CD4-positive, CD25-positive, alpha-beta regulatory T cell (primary cell): ENCODE results near the gene TTLL3. TPM values are rescaled to one million over a fixed set of nuclear protein-coding genes. Genes with fewer than 3 reads are reported as not detected.

Source experiments
- ATAC-seq, 2 donors: fragments of 150-1000 bp; cut with Tn5 transposase; one replicate each; pipeline ENCODE4 v1.10.0; 2021; ENCODE audit warnings: low read depth in 2 of 2, moderate number of reproducible peaks in 2 of 2, moderate library complexity in 1 of 2
- DNase-seq, 3 donors: peaks; one replicate each; pipeline versions ENCODE4 v3.0.0 to v3.0.0-alpha.2; 2012 to 2022; ENCODE audit warnings: mixed read lengths in 1 of 3
- H3K27ac ChIP-seq: one replicate; pipeline ENCODE4 v1.7.0; 2013; ENCODE audit warnings: mild to moderate bottlenecking, low read length; ENCODE audit not compliant: insufficient read depth, poor library complexity, severe bottlenecking
- H3K27me3 ChIP-seq: one replicate; pipeline ENCODE4 v1.7.0; 2013; ENCODE audit warnings: low read length; ENCODE audit not compliant: control insufficient read depth, insufficient read depth
- H3K36me3 ChIP-seq: one replicate; pipeline ENCODE4 v1.7.0; 2013; ENCODE audit warnings: mild to moderate bottlenecking, low read length, moderate library complexity; ENCODE audit not compliant: control insufficient read depth, insufficient read depth
- H3K4me1 ChIP-seq: 2 replicates; pipeline ENCODE4 v1.7.0; 2013; ENCODE audit warnings: mild to moderate bottlenecking, low read length; ENCODE audit not compliant: insufficient read depth, control insufficient read depth, poor library complexity, severe bottlenecking
- H3K4me3 ChIP-seq: one replicate; pipeline ENCODE4 v1.7.0; 2013; ENCODE audit warnings: low read depth, mild to moderate bottlenecking, low read length, moderate library complexity
- H3K9me3 ChIP-seq, 2 experiments: 1 replicate in 1 of 2; 2 replicates in 1 of 2; pipeline ENCODE4 v1.7.0; 2013; ENCODE audit warnings: low read length in 2 of 2, mild to moderate bottlenecking in 1 of 2, moderate library complexity in 1 of 2; ENCODE audit not compliant: control insufficient read depth in 2 of 2
- H3K27ac Mint-ChIP-seq, 3 donors: one replicate each; pipeline ENCODE4 v1.8.0; 2020 to 2022; ENCODE audit warnings: mild to moderate bottlenecking in 3 of 3, mixed read lengths in 3 of 3, moderate library complexity in 2 of 3
- H3K27me3 Mint-ChIP-seq: one replicate; pipeline ENCODE4 v1.8.0; 2022; ENCODE audit warnings: mild to moderate bottlenecking, mixed read lengths
- H3K36me3 Mint-ChIP-seq: one replicate; pipeline ENCODE4 v1.8.0; 2020; ENCODE audit warnings: mixed read lengths
- H3K4me1 Mint-ChIP-seq, 4 donors: one replicate each; pipeline ENCODE4 v1.8.0; 2020 to 2022; ENCODE audit warnings: mixed read lengths in 4 of 4, mild to moderate bottlenecking in 1 of 4
- H3K4me3 Mint-ChIP-seq, 4 donors: one replicate each; pipeline ENCODE4 v1.8.0; 2020 to 2022; ENCODE audit warnings: mild to moderate bottlenecking in 4 of 4, mixed read lengths in 4 of 4, moderate library complexity in 3 of 4
- H3K9me3 Mint-ChIP-seq, 7 donors: one replicate each; pipeline ENCODE4 v1.8.0; 2020 to 2022; ENCODE audit warnings: mixed read lengths in 7 of 7, mild to moderate bottlenecking in 3 of 7, moderate library complexity in 2 of 7
- polyA plus RNA-seq, 4 donors: library from polyadenylated mRNA; unstranded; fragments of 300-500 nt; fragmentation: Illumina TruSeq; gene quantifications; one replicate each; pipeline ENCODE4 v1.2.3, GENCODE V29; 2021
- total RNA-seq: library from RNA; stranded (reverse); gene quantifications from one replicate; pipeline ENCODE4 v1.2.3, GENCODE V29; 2022

TTLL3 gene
- total and polyA plus RNA-seq, 5 donors from 2014 or later: 2.3 to 89.9 (median 3.8) TPM

GRCh38 chr3:9881441-9881840 lies 71.4 kb downstream of the TTLL3 start:
- no peak overlapping the region for H3K4me3 ChIP-seq
- no peaks in the 10 kb centered on the region for H3K9me3 ChIP-seq
- H3K36me3 ChIP-seq: no peaks in the 10 kb centered on the region
- no peaks in the 10 kb centered on the region for H3K36me3 Mint-ChIP-seq
- H3K9me3 Mint-ChIP-seq: no peaks in the 10 kb centered on the region
- no peak for ATAC-seq
- peaks cover 5% of the 10 kb centered on the region for H3K27me3 Mint-ChIP-seq
- H3K4me3 Mint-ChIP-seq: no peak overlapping the region
- H3K27me3 ChIP-seq: no peaks in the 10 kb centered on the region
- no peaks in the 10 kb centered on the region for H3K4me1 Mint-ChIP-seq
- H3K27ac ChIP-seq: no peak overlapping the region
- H3K27ac Mint-ChIP-seq: no peak overlapping the region
- no peaks in the 10 kb centered on the region for H3K4me1 ChIP-seq
- DNase-seq: no peak

DNA sequence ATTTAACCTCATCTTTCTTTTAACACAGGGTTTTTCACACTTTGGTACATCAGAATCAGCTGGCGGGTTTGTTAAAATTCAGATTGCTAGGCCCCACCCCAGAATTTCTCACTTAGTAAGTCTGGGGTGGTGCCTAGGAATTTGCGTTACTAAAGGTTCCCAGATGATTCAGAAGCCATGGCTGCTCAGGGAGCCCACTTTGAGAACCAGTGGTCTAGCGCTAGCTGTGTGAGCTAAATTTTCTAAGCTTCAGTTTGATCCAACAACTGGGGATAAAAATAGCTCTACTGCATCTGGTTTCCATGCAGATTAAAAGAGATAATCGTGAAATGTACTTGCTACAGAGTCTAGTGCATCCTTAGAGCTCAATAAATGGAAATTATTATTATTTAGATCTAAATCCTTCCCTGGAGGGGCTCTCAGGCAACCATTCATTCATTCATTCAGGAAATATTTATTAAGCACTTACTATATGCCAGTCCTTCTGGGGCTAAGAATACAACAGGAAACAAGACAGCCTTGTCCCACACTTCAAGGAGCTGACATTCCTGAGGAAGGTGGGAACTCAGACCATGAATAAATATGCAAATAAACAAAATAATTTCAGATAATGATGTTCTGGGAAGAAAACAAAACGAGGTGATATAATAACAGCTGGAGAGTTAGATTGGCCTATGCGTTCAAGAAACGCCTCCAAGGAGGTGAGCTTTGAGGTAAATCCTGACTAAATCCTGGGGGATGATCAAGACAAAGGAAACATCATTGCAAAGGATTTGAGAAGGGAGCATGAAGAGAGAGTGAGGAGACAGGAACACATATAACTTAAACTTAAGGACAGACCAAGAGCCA lies 73.9 kb downstream of the TTLL3 start:
- Histone ChIP-seq H3K9me3 (no peaks in the 10 kb centered on the region), H3K4me3 (no peak overlapping the region), H3K27ac (no peak overlapping the region), H3K36me3 (no peaks in the 10 kb centered on the region), H3K4me1 (no peaks in the 10 kb centered on the region), H3K27me3 (no peaks in the 10 kb centered on the region)
- ATAC-seq: no peak
- H3K4me1 Mint-ChIP-seq: no peaks in the 10 kb centered on the region
- H3K27ac Mint-ChIP-seq: no peak overlapping the region
- H3K4me3 Mint-ChIP-seq: no peak overlapping the region
- H3K36me3 Mint-ChIP-seq: no peaks in the 10 kb centered on the region
- no peaks in the 10 kb centered on the region for H3K9me3 Mint-ChIP-seq
- H3K27me3 Mint-ChIP-seq: peaks cover 5% of the 10 kb centered on the region
- DNase-seq: no peak

- peaks cover 0 to 5% (median under 1%) of the 10 kb centered on the region in 4 donors for H3K4me1 Mint-ChIP-seq
- DNase-seq (no peak), ATAC-seq (no peak)
- no peaks in the 10 kb centered on the region for H3K36me3 Mint-ChIP-seq
- H3K36me3 ChIP-seq: no peaks in the 10 kb centered on the region
- H3K9me3 ChIP-seq: no peaks in the 10 kb centered on the region
- peaks cover 5% of the 10 kb centered on the region for H3K27me3 Mint-ChIP-seq
- H3K27ac ChIP-seq: no peak overlapping the region
- H3K9me3 Mint-ChIP-seq: no peaks in the 10 kb centered on the region
- no peak overlapping the region for H3K4me3 Mint-ChIP-seq
- no peak overlapping the region for H3K27ac Mint-ChIP-seq
- no peak overlapping the region for H3K4me3 ChIP-seq
- H3K4me1 ChIP-seq: no peaks in the 10 kb centered on the region
- no peaks in the 10 kb centered on the region for H3K27me3 ChIP-seq
These were observed 74.6 kb downstream of the TTLL3 start for GRCh38 chr3:9884555-9885165.

Other genes with a start within 250 kb of the TTLL3 start
- gene MTMR14, start 160.8 kb upstream of the TTLL3 start, total RNA-seq: 97.4 TPM
- 10 to 100 TPM; 66.8 to 90.2 (median 80.9) TPM for gene MTMR14, start 160.8 kb upstream of the TTLL3 start, polyA plus RNA-seq
- not detected for gene CPNE9, start 106.4 kb upstream of the TTLL3 start, total RNA-seq
- gene CPNE9, start 106.4 kb upstream of the TTLL3 start, polyA plus RNA-seq: not detected
- 41.2 TPM for gene BRPF1, start 78.5 kb upstream of the TTLL3 start, total RNA-seq
- gene BRPF1, start 78.5 kb upstream of the TTLL3 start, polyA plus RNA-seq: 10 to 100 TPM in 2 of 4 donors, 1 to 10 TPM in 2; 6.7 to 12.1 (median 9.2) TPM
- gene OGG1, start 60.3 kb upstream of the TTLL3 start, total RNA-seq: 26.3 TPM
- 10 to 100 TPM; 21.8 to 30.2 (median 26.7) TPM for gene OGG1, start 60.3 kb upstream of the TTLL3 start, polyA plus RNA-seq
- 4.9 TPM for gene CAMK1, start 40.3 kb upstream of the TTLL3 start, total RNA-seq
- gene CAMK1, start 40.3 kb upstream of the TTLL3 start, polyA plus RNA-seq: 10 to 100 TPM in 1 of 4 donors, 1 to 10 TPM in 3; 4.5 to 13.7 (median 7.7) TPM
- 44.7 TPM for gene TADA3, start 17.8 kb upstream of the TTLL3 start, total RNA-seq
- gene TADA3, start 17.8 kb upstream of the TTLL3 start, polyA plus RNA-seq: 10 to 100 TPM; 50.2 to 69.0 (median 60.5) TPM
- 203 TPM for gene ARPC4, start 17.2 kb upstream of the TTLL3 start, total RNA-seq
- 100 to 1,000 TPM; 294 to 384 (median 336) TPM for gene ARPC4, start 17.2 kb upstream of the TTLL3 start, polyA plus RNA-seq
- gene RPUSD3, start 33.7 kb downstream of the TTLL3 start, total RNA-seq: 21.1 TPM
- 10 to 100 TPM; 59.7 to 72.3 (median 66.8) TPM for gene RPUSD3, start 33.7 kb downstream of the TTLL3 start, polyA plus RNA-seq
- gene CIDEC, start 70.0 kb downstream of the TTLL3 start, total RNA-seq: not detected
- gene CIDEC, start 70.0 kb downstream of the TTLL3 start, polyA plus RNA-seq: not detected
- gene JAGN1, start 80.3 kb downstream of the TTLL3 start, total RNA-seq: 17.7 TPM
- 10 to 100 TPM; 52.6 to 70.8 (median 58.3) TPM for gene JAGN1, start 80.3 kb downstream of the TTLL3 start, polyA plus RNA-seq
- gene IL17RE, start 92.6 kb downstream of the TTLL3 start, total RNA-seq: 4.3 TPM
- gene IL17RE, start 92.6 kb downstream of the TTLL3 start, polyA plus RNA-seq: under 1 TPM in 3 of 4 donors, not detected in 1; 0.31 to 0.33 (median 0.32) TPM
- 1.1 TPM for gene IL17RC, start 106.8 kb downstream of the TTLL3 start, total RNA-seq
- 1 to 10 TPM; 5.6 to 9.5 (median 7.5) TPM for gene IL17RC, start 106.8 kb downstream of the TTLL3 start, polyA plus RNA-seq
- 24.6 TPM for gene CRELD1, start 123.6 kb downstream of the TTLL3 start, total RNA-seq
- gene CRELD1, start 123.6 kb downstream of the TTLL3 start, polyA plus RNA-seq: 10 to 100 TPM; 20.5 to 26.5 (median 23.9) TPM
- 4.7 TPM for gene PRRT3, start 142.1 kb downstream of the TTLL3 start, total RNA-seq
- gene PRRT3, start 142.1 kb downstream of the TTLL3 start, polyA plus RNA-seq: 1 to 10 TPM; 3.0 to 4.3 (median 4.2) TPM
- 57.2 TPM for gene EMC3, start 176.6 kb downstream of the TTLL3 start, total RNA-seq
- 10 to 100 TPM; 56.9 to 88.2 (median 74.4) TPM for gene EMC3, start 176.6 kb downstream of the TTLL3 start, polyA plus RNA-seq
- gene FANCD2, start 216.2 kb downstream of the TTLL3 start, total RNA-seq: 18.5 TPM
- gene FANCD2, start 216.2 kb downstream of the TTLL3 start, polyA plus RNA-seq: 10 to 100 TPM in 2 of 4 donors, 1 to 10 TPM in 2; 4.5 to 62.8 (median 8.3) TPM